CD4-positive, alpha-beta T cell treated with Interleukin-6 at 100 ng/mL for 8 hours (primary cell): ENCODE data around the gene CHCHD2.
A peak's percentile ranks its signal among the peaks of the same experiment; 100 is the strongest.
"Not testable (repeated sequence)": the region's sequence is repeated elsewhere in the genome, so short reads cannot be mapped to it uniquely, and the experiment has no call there.

Source experiments
- DNase-seq: peaks from one replicate; pipeline ENCODE4 v3.0.0-alpha.2; 2020; ENCODE audit warnings: mixed read lengths, low spot score

The CHCHD2 gene

DNA sequence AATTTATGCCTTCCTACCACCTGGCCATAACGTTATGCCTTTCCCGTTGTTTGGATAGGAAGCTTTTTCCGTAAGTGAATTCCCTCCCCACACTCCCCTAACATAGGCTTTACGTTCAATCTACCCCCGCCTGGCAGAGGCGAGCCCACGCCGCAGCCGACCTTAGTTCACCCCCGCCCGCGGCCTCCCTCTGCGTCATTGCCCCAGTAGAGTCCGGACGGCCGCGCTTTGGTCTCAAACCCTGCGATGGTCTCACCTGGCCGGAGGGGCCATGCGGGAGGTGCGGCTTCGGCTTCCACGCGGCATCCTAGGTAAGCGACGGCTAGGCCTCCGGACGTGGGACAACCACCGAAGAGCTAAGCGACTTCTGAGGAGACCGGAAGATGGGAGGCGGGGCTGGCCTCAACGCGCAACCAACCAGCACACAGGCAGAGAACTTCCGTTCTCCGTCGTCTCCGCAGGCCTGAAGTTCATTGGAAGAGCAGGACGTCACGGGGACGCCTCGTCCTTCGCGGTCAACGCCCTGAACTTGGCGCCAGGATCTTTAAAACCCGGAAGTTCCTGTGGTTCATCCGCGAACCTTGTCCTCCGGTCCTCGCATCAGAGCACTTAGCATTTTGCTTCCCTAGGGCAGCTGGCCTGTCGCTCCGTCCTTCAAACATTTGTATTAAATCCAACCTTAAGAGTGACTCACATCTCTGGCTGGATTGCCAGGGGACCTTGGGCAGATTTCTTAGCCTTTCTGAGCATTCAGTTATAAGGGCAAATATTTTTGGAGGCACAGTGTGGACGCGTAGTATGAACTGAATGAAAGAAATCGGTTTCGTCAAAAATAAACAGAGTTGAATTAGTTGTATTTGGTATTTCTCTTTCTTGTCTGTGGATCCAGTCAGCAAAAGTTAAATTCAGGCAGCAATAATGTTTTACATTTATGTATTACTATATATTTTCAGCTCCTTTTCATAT is at the start of gene CHCHD2:
Gene CHCHD2, minus strand, starts transcription at position 369 of the 966 bp plus-strand sequence. Its CDS starts 63 bp downstream, at position 306.
- peak; percentile 96 for DNase-seq

- DNase-seq: not testable (repeated sequence)
These were observed 24.8 kb upstream of the CHCHD2 start for GRCh38 chr7:56131062-56131461.

DNA sequence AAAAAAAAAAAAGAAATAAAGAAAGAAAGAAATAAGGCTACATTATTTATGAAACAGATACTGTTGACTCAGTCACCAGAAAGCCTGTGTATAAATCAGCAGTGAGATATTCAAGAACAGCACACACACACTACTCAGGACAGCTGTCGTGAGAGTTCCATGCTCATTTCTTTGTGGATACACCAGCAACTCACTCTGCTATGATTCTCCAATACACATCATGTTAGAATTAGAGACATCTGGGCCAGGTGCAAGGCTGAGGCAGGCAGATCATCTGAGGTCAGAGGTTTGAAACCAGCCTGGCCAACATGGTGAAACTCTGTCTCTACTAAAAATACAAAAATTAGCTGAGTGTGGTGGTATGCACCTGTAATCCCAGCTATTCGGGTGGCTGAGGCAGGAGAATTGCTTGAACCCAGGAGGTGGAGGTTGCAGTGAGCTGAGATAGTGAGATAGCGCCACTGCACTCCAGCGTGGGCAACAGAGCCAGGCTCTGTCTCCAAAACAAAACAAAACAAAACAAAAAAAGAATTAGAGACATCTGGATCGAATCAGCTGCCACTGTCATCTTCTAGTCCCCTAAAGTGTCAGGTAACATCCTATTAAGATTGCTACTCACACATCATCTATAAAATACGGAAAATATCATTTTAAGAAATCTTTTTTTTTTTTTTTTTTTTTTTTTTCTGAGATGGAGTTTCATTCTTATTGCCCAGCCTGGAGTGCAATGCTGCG is 21.1 kb upstream of the CHCHD2 start:
- DNase-seq: no peak

- DNase-seq: no peak
These were observed 19.6 kb upstream of the CHCHD2 start for GRCh38 chr7:56125831-56126230.

DNA sequence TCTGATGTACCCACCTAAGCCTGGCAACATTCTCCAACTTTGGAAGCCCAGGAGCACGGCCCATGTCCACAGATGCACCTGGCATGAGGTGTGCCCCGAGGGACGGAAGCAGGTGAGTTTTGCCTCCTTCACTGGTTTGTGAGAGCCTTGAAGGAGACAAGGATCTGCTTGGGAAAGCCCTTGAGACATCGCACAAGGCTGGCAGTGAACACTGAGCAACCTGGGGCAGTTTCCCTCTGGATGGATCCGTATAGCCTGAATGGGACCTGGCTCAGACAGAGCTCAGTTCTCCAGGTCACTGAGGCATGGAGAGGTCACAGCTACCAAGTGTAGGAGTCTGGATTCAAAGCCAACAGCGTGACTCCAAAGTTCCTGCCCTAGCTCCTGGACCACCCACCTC is 18.7 kb upstream of the CHCHD2 start:
- no peak for DNase-seq

GRCh38 chr7:56121440-56121839 is 15.2 kb upstream of the CHCHD2 start:
- no peak for DNase-seq

DNA sequence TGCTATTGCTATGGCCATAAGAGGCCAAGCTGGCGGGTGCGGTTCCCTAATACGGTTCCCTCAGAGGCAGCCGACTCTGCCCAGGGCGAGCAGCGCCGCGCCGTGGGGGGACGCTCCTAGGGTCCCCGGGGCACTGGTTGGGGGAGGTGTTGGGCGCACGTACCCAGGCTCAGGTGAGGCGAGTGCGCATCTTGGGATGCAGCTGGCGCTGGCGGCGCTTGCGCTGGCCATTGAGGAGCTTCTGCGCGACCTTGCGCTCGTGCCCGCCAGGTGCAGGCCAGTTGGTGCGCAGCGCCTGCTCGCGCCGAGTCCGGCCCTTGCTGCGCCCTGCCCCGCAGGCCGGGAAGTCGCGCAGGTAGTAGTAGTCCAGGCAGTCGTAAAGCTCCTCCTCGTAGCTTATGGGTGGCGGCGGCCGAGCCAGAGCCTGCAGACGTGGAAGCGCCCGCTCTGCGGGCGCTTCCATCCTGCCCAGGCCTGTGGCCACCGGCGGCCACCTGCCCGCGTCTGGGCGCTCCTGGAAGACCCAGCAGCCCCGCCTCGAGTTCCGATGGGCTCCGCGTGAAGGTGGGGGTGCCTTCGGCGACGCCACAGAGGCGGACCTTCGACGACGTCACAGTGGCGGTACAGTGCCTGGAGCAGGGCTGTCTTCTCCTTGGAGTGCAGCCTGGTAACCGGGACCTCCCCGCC is 9.7 kb upstream of the CHCHD2 start, which contains the start of gene NUPR2:
Gene NUPR2, minus strand, starts transcription at position 566 of the 687 bp plus-strand sequence. Its CDS starts 103 bp downstream, at position 463.
- no peak for DNase-seq

- DNase-seq: not testable (repeated sequence)
These were observed 6.0 kb upstream of the CHCHD2 start for GRCh38 chr7:56112244-56112643.

DNA sequence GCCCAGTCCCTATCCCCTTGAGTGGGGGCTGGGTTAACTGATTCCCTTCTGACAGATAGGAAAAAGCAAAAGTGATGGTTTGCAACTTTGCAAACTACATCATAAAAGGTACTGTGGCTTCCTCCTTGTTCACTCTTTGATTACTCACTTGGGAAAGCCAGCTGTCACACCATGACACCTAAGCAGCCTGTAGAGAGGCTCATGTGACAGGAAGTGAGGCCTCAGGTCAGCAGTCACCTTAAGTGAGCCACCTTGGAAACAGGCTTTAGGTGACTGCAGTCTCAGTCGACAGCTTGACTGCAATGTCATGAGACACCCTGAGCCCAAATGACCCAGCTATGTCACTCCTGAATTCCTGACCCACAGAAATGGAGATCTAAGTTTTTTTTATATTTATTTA is 4.3 kb upstream of the CHCHD2 start:
- DNase-seq: no peak

GRCh38 chr7:56107954-56108258 is 1.6 kb upstream of the CHCHD2 start:
- no peak for DNase-seq

- no peak for DNase-seq
These were observed 768 bp downstream of the CHCHD2 start for GRCh38 chr7:56105508-56105907.

DNA sequence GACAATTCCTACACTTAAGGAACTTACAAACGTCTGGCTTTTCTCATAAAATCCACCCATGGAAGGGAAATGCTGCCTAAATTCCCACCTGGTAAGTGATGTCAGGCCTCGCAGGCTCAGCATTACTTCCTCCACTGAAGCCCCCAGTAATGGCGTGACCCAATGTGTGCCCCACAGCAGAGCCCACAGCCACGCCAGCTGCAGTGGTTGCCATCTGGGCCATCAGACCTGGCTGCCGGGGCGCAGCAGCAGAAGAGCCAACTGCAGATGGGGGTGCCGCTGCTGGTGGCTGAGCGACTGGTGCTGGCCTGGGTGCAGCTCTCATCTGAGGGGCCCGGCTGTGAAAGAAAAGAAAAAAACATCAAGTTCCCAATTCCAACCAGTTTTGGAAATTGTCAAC is 2.1 kb downstream of the CHCHD2 start:
- not testable (repeated sequence) for DNase-seq

GRCh38 chr7:56099653-56100052 is 6.6 kb downstream of the CHCHD2 start:
- DNase-seq: no peak

DNA sequence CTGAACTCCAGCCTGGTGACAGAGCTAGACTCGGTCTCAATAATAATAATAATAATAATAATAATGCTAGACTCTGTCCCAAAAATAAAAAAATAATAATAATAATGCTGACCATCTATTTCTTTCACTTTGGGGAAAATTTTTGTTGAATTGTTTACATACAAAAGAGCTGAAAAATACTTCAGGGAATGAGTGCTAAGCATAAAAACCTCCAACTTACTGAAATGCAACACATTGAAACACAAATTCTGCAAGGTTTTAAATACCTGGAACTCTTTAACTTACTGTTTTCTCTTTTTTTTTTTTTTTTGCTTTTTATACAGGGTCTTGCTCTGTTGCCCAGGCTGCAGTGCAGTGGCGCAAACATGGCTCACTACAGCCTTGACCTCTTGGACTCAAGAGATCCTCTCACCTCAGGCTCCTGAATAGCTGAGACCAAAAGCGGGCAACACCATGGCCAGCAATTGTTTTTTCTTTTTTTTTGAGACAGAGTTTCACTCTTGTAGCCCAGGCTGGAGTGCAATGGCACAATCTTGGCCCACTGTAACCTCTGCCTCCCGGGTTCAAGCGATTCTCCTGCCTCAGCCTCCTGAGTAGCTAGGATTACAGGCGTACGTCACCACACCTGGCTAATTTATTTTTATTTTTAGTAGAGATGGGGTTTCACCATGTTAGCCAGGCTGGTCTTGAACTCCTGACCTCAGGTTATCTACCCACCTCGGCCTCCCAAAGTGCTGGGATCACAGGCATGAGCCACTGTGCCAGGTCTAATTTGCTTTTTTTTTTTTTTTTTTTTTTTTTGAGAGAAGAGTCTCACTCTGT is 7.9 kb downstream of the CHCHD2 start:
- DNase-seq: not testable (repeated sequence)

DNA sequence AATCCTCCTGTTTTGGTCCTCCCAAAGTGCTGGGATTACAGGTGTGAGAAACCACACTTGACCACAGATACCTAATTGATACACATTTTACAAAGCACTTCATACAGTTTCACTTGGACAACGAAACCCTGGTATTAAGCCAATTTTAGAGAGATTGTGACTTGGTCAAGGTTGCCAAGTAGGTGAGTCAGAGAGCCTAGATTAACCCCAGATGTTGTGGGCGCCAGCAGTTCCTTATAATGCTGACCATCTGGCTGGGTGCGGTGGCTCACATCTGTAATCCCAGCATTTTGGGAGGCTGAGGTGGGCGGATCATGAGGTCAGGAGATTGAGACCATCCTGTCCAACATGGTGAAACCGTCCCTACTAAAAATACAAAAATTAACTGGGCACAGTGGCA is 8.6 kb downstream of the CHCHD2 start:
- DNase-seq: no peak

DNA sequence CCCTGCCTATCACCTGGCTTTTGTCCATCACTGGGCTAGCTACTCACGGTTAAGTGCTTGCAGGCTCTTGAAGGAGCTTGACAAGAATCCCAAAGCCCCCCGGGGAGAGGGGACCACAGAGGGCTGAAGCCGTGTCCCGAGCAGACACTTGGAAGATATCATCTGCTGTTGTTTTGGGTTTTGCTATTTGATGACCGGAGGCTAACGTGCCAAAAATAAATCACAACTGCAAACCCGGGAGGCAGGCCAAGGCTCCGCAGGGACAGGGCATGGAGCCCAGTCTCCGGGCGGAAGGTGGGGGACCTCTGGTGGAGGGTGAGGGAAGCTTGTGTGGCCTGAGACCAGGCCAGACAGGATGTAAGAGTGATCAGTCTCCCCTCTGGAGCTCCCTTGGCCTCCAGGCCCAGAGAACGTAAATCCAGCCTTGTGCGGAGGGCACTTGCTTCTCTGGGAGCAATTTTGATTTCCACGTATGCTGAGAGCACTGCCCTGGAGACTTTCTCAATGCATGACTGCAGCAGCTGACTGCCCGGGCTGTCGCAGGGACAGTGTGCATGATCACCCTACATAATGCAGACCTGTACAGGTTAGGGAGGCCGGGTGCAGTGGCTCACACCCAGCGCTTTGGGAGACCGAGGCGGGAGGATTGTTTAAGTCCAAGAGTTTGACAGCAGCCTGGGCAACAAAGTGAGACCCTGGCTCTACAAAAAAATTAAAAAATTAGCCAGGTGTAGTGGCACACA is 13.3 kb downstream of the CHCHD2 start, which contains the start of gene PHKG1:
Gene PHKG1, minus strand, starts transcription at position 164 of the 743 bp plus-strand sequence. CDS start 4,011 bp downstream, outside the sequence.
- DNase-seq: no peak

DNA sequence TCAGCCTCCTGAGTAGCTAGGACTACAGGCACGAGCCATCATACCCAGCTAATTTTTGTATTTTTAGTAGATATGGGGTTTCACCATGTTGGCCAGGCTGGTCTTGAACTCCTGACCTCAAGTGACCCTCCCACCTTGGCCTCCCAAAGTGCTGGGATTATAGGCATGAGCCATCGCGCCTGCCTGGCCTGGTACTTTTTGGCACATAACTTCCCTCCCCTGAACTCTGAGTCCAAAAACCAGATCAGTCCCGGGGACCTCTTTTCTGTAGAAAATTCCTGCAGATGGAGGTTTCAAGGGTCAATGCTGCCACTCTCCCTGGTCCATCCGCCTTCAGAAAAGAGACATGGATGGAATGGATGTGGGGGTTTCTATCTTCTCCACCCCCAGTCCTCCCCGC is 13.9 kb downstream of the CHCHD2 start:
- not testable (repeated sequence) for DNase-seq

- no peak for DNase-seq
These were observed 14.7 kb downstream of the CHCHD2 start for GRCh38 chr7:56091591-56091990.

DNA sequence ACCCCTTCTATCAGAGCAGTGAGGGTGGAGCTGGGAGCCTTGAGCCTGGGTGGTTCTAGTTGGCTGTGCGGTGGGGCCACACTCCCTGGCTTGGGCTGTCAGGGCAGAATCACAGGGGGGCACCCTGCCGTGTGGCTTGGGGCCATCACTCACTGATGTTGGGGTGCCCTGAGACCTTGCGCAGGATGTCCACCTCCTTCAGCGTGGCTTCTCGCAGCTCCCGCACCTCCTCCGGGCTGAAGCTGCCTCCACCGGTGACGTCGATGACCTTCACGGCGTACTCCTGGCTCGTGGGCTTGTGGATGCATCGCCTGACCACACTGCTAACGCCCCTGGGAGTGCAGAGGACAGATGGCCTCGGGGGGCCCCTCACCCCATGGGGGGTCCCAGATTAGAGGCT is 18.8 kb downstream of the CHCHD2 start:
- no peak for DNase-seq

GRCh38 chr7:56086761-56087160 is 19.5 kb downstream of the CHCHD2 start:
- no peak for DNase-seq
